Caco-2 (cell line): ENCODE results near the gene DNAH1. TPM values are rescaled to one million over a fixed set of nuclear protein-coding genes. Genes with fewer than 3 reads are reported as not detected.

Experiments
- BruUV-seq: library from RNA; stranded (reverse); fragments of 400-500 nt; replicated peaks from 2 replicates; lab custom pipeline; 2021; lab: Mats Ljungman, UMichigan
- CTCF ChIA-PET: fragments of 300-600 bp; sonication (Branson Sonifier 250); formaldehyde crosslinking; loops from one replicate; lab custom pipeline; 2022; ENCODE audit warnings: antibody characterized with exemption; lab: Charles Lee
- POLR2A ChIA-PET: fragments of 300-600 bp; sonication (Branson Sonifier 250); formaldehyde crosslinking; loops from one replicate; lab custom pipeline; 2022; ENCODE audit warnings: antibody characterized with exemption; lab: Charles Lee
- DNase-seq, 2 experiments: peaks; one replicate each; pipeline versions ENCODE4 v3.0.0 to v3.0.0-alpha.2; 2020 to 2022
- H3K27me3 ChIP-seq: replicated peaks from 2 replicates; pipeline ENCODE4 v1.6.0; 2011; ENCODE audit warnings: low read length; ENCODE audit not compliant: control insufficient read depth, insufficient read depth
- H3K36me3 ChIP-seq: 2 replicates; pipeline ENCODE4 v1.5.1; 2011; ENCODE audit warnings: low read length; ENCODE audit not compliant: control insufficient read depth, insufficient read depth
- H3K4me1 ChIP-seq: fragments of 250-450 bp; sonication (Bioruptor Pico); 2 replicates; pipeline ENCODE4 v1.5.1; 2020; ENCODE audit warnings: mild to moderate bottlenecking
- H3K4me3 ChIP-seq: 2 replicates; pipeline ENCODE4 v1.5.1; 2011; ENCODE audit warnings: low read depth, mild to moderate bottlenecking, control low read depth, low read length
- H3K9me3 ChIP-seq: fragments of 250-450 bp; sonication (Bioruptor Pico); 2 replicates; pipeline ENCODE4 v1.5.1; 2020; ENCODE audit warnings: mild to moderate bottlenecking, moderate library complexity
- H3K27ac Mint-ChIP-seq: one replicate; pipeline ENCODE4 v1.8.0; 2022; ENCODE audit warnings: mixed read lengths; ENCODE audit not compliant: unreplicated experiment
- H3K27me3 Mint-ChIP-seq: one replicate; pipeline ENCODE4 v1.8.0; 2022; ENCODE audit warnings: mixed read lengths; ENCODE audit not compliant: insufficient read depth, unreplicated experiment
- H3K36me3 Mint-ChIP-seq: one replicate; pipeline ENCODE4 v1.8.0; 2022; ENCODE audit warnings: mild to moderate bottlenecking, mixed read lengths; ENCODE audit not compliant: insufficient read depth, unreplicated experiment
- H3K4me1 Mint-ChIP-seq: one replicate; pipeline ENCODE4 v1.8.0; 2022; ENCODE audit warnings: low read depth, mixed read lengths; ENCODE audit not compliant: unreplicated experiment
- H3K4me3 Mint-ChIP-seq: one replicate; pipeline ENCODE4 v1.8.0; 2022; ENCODE audit warnings: mild to moderate bottlenecking, moderate library complexity, mixed read lengths; ENCODE audit not compliant: unreplicated experiment
- H3K9me3 Mint-ChIP-seq: one replicate; pipeline ENCODE4 v1.8.0; 2022; ENCODE audit warnings: mixed read lengths; ENCODE audit not compliant: unreplicated experiment
- intact Hi-C: fragments of 100-400 bp; cut with micrococcal nuclease; formaldehyde crosslinking; loops from one replicate; pipeline ENCODE4 v1.10.0; 2022; ENCODE audit not compliant: unreplicated experiment
- total RNA-seq: library from RNA; stranded (reverse); gene quantifications from 2 replicates; pipeline ENCODE4 v1.2.3, GENCODE V29; 2022
- TF ChIP-seq, protein P1 (sequence below), 2 experiments: fragments of 200-600 bp in 1 of 2; IDR thresholded peaks; 1 replicate in 1 of 2; 2 replicates in 1 of 2; pipeline versions ENCODE4 v1.5.1 to v1.8.0; 2011 to 2022; ENCODE audit warnings: antibody characterized with exemption in 1 of 2, control low read depth in 1 of 2, inconsistent platforms in 1 of 2, low read depth in 1 of 2, low read length in 1 of 2, mild to moderate bottlenecking in 1 of 2, moderate library complexity in 1 of 2; ENCODE audit not compliant: insufficient read depth in 1 of 2, severe bottlenecking in 1 of 2, unreplicated experiment in 1 of 2

The DNAH1 gene
- total RNA-seq, 1 experiment from 2014 or later: 4.1 TPM

GRCh38 chr3:52407779-52408178 lies 91.7 kb downstream of the DNAH1 start:
- H3K4me3 Mint-ChIP-seq: no peak overlapping the region
- no TSS peak for BruUV-seq
- no peaks in the 10 kb centered on the region for H3K9me3 Mint-ChIP-seq
- no peak overlapping the region for H3K4me3 ChIP-seq
- no peak for DNase-seq
- TF ChIP-seq, protein P1, sequence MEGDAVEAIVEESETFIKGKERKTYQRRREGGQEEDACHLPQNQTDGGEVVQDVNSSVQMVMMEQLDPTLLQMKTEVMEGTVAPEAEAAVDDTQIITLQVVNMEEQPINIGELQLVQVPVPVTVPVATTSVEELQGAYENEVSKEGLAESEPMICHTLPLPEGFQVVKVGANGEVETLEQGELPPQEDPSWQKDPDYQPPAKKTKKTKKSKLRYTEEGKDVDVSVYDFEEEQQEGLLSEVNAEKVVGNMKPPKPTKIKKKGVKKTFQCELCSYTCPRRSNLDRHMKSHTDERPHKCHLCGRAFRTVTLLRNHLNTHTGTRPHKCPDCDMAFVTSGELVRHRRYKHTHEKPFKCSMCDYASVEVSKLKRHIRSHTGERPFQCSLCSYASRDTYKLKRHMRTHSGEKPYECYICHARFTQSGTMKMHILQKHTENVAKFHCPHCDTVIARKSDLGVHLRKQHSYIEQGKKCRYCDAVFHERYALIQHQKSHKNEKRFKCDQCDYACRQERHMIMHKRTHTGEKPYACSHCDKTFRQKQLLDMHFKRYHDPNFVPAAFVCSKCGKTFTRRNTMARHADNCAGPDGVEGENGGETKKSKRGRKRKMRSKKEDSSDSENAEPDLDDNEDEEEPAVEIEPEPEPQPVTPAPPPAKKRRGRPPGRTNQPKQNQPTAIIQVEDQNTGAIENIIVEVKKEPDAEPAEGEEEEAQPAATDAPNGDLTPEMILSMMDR (IDR thresholded peaks at IDR 0.05; ENCODE audit: insufficient read depth in 1 of 2, low read depth in 1 of 2, low read length in 1 of 2, severe bottlenecking in 1 of 2, unreplicated experiment in 1 of 2): no peak
- H3K9me3 ChIP-seq: no peaks in the 10 kb centered on the region
- H3K4me1 ChIP-seq: peaks cover 8% of the 10 kb centered on the region
- peaks cover 8% of the 10 kb centered on the region; the same call in 1 of the 2 replicates for H3K36me3 ChIP-seq
- H3K27me3 ChIP-seq: no peaks in the 10 kb centered on the region
- ChIA-PET CTCF (no interaction called here), POLR2A (no interaction called here)
- H3K27ac Mint-ChIP-seq: no peak overlapping the region
- peaks cover 13% of the 10 kb centered on the region for H3K4me1 Mint-ChIP-seq
- peaks cover 31% of the 10 kb centered on the region for H3K36me3 Mint-ChIP-seq
- intact Hi-C loops: no loop called here
- H3K27me3 Mint-ChIP-seq: no peaks in the 10 kb centered on the region

GRCh38 chr3:52408466-52408865 lies 92.3 kb downstream of the DNAH1 start:
- TF ChIP-seq, protein P1 (IDR thresholded peaks at IDR 0.05; ENCODE audit: insufficient read depth in 1 of 2, low read depth in 1 of 2, low read length in 1 of 2, severe bottlenecking in 1 of 2, unreplicated experiment in 1 of 2): no peak
- Mint-ChIP-seq H3K9me3 (no peaks in the 10 kb centered on the region), H3K36me3 (peaks cover 26% of the 10 kb centered on the region), H3K4me1 (peaks cover 13% of the 10 kb centered on the region), H3K4me3 (peak overlapping the region; percentile 81), H3K27me3 (no peaks in the 10 kb centered on the region), H3K27ac (peak overlapping the region; percentile 92)
- BruUV-seq: no TSS peak
- intact Hi-C loops: no loop called here
- Histone ChIP-seq H3K36me3 (peaks cover 8% of the 10 kb centered on the region; the same call in 1 of the 2 replicates), H3K27me3 (no peaks in the 10 kb centered on the region), H3K4me1 (peaks cover 8% of the 10 kb centered on the region), H3K4me3 (no peak overlapping the region), H3K9me3 (no peaks in the 10 kb centered on the region)
- DNase-seq: no peak
- CTCF ChIA-PET: no interaction called here
- POLR2A ChIA-PET: no interaction called here

- Histone ChIP-seq H3K9me3 (no peaks in the 10 kb centered on the region), H3K4me3 (no peak overlapping the region), H3K27me3 (no peaks in the 10 kb centered on the region), H3K36me3 (no peaks in the 10 kb centered on the region), H3K4me1 (peaks cover 8% of the 10 kb centered on the region)
- H3K4me3 Mint-ChIP-seq: no peak overlapping the region
- no peaks in the 10 kb centered on the region for H3K9me3 Mint-ChIP-seq
- H3K36me3 Mint-ChIP-seq: no peaks in the 10 kb centered on the region
- TF ChIP-seq, protein P1 (IDR thresholded peaks at IDR 0.05; ENCODE audit: insufficient read depth in 1 of 2, low read depth in 1 of 2, low read length in 1 of 2, severe bottlenecking in 1 of 2, unreplicated experiment in 1 of 2): no peak
- no peaks in the 10 kb centered on the region for H3K27me3 Mint-ChIP-seq
- no TSS peak for BruUV-seq
- DNase-seq: no peak
- intact Hi-C loops: no loop called here
- CTCF ChIA-PET: no interaction called here
- H3K4me1 Mint-ChIP-seq: no peaks in the 10 kb centered on the region
- H3K27ac Mint-ChIP-seq: no peak overlapping the region
- POLR2A ChIA-PET: no interaction called here
Observed at GRCh38 chr3:52415800-52416199, 99.7 kb downstream of the DNAH1 start.
